Measurements from ENCODE around the gene CLSTN2. TPM values are rescaled to one million over a fixed set of nuclear protein-coding genes. Genes with fewer than 3 reads are reported as not detected.

CLSTN2 gene
- total RNA-seq, 1 donor from 2014 or later: 80.9 TPM

- no peak overlapping the region for H3K9ac ChIP-seq (ENCODE audit: low read length)
- Mint-ChIP-seq H3K4me3 (ENCODE audit: unreplicated experiment) (no peak overlapping the region), H3K27me3 (ENCODE audit: low read depth, unreplicated experiment) (no peaks in the 10 kb centered on the region), H3K4me1 (ENCODE audit: low read depth, unreplicated experiment) (peaks cover 23% of the 10 kb centered on the region), H3K9me3 (ENCODE audit: unreplicated experiment) (peaks cover 36% of the 10 kb centered on the region), H3K36me3 (ENCODE audit: low read depth, unreplicated experiment) (peaks cover 23% of the 10 kb centered on the region), H3K27ac (ENCODE audit: unreplicated experiment) (no peak overlapping the region)
- no peak for FAIRE-seq
- no peaks in the 10 kb centered on the region for H4K20me1 ChIP-seq (ENCODE audit: insufficient read depth, low read length)
- no peak overlapping the region for H3K4me2 ChIP-seq (ENCODE audit: low read length)
- no peak for DNase-seq (ENCODE audit: low read depth)
- H3K9me3 ChIP-seq (ENCODE audit: insufficient read depth, low read depth, low read length): no peaks in the 10 kb centered on the region
- H3K36me3 ChIP-seq (ENCODE audit: insufficient read depth, low read length): no peaks in the 10 kb centered on the region
- no peaks in the 10 kb centered on the region for H3K27me3 ChIP-seq (ENCODE audit: insufficient read depth, low read length)
- H3K4me3 ChIP-seq (ENCODE audit: insufficient read depth, low read depth, low read length): no peak overlapping the region
- H2AFZ ChIP-seq (ENCODE audit: low read depth, low read length): no peak overlapping the region
- no peak for TF ChIP-seq CTCF (IDR thresholded peaks at IDR 0.05; ENCODE audit: insufficient read depth, low read depth, low read length)
- TF ChIP-seq EZH2 (IDR thresholded peaks at IDR 0.05; ENCODE audit: insufficient read depth, low read length): no peak
- no peak overlapping the region for H3K27ac ChIP-seq (ENCODE audit: low read depth, low read length)
- no peaks in the 10 kb centered on the region for H3K79me2 ChIP-seq (ENCODE audit: insufficient read depth, low read length)
- no peaks in the 10 kb centered on the region for H3K4me1 ChIP-seq (ENCODE audit: insufficient read depth, low read length)
Observed at GRCh38 chr3:140522653-140523380, 587.8 kb downstream of the CLSTN2 start.

DNA sequence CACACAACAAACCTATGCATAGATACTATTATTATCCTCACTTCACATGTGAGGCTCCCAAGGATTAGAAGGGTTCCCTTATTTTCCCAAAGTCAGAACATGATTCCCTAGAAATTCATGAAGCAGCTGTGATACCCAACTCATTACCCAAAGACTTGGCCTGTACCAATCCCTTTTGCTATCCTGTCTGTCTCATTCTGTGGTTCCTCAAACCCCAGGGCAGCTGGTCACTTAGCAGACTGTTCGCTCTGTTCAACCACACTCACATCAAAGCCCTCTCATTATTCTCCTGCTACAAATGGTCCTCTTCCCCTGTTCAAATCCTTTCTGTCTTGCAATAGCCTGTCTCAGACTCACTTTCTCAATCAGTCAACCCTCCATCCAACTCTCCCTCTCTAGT, 588.6 kb downstream of the CLSTN2 start:
- no peak overlapping the region for H3K9ac ChIP-seq (ENCODE audit: low read length)
- FAIRE-seq (no peak), DNase-seq (ENCODE audit: low read depth) (no peak)
- H3K9me3 ChIP-seq (ENCODE audit: insufficient read depth, low read depth, low read length): no peaks in the 10 kb centered on the region
- peaks cover 1% of the 10 kb centered on the region for H3K4me1 ChIP-seq (ENCODE audit: insufficient read depth, low read length)
- H3K27me3 ChIP-seq (ENCODE audit: insufficient read depth, low read length): no peaks in the 10 kb centered on the region
- Mint-ChIP-seq H3K4me1 (ENCODE audit: low read depth, unreplicated experiment) (peaks cover 30% of the 10 kb centered on the region), H3K4me3 (ENCODE audit: unreplicated experiment) (no peak overlapping the region), H3K27me3 (ENCODE audit: low read depth, unreplicated experiment) (no peaks in the 10 kb centered on the region), H3K27ac (ENCODE audit: unreplicated experiment) (peak overlapping the region; percentile 41), H3K36me3 (ENCODE audit: low read depth, unreplicated experiment) (peaks cover 21% of the 10 kb centered on the region), H3K9me3 (ENCODE audit: unreplicated experiment) (peaks cover 31% of the 10 kb centered on the region)
- TF ChIP-seq CTCF (IDR thresholded peaks at IDR 0.05; ENCODE audit: insufficient read depth, low read depth, low read length) (no peak), EZH2 (IDR thresholded peaks at IDR 0.05; ENCODE audit: insufficient read depth, low read length) (no peak)
- H3K79me2 ChIP-seq (ENCODE audit: insufficient read depth, low read length): no peaks in the 10 kb centered on the region
- no peak overlapping the region for H3K4me3 ChIP-seq (ENCODE audit: insufficient read depth, low read depth, low read length)
- no peaks in the 10 kb centered on the region for H3K36me3 ChIP-seq (ENCODE audit: insufficient read depth, low read length)
- no peak overlapping the region for H3K27ac ChIP-seq (ENCODE audit: low read depth, low read length)
- H3K4me2 ChIP-seq (ENCODE audit: low read length): no peak overlapping the region
- H2AFZ ChIP-seq (ENCODE audit: low read depth, low read length): no peak overlapping the region
- no peaks in the 10 kb centered on the region for H4K20me1 ChIP-seq (ENCODE audit: insufficient read depth, low read length)

- Histone ChIP-seq H3K9me3 (ENCODE audit: insufficient read depth, low read depth, low read length) (no peaks in the 10 kb centered on the region), H3K9ac (ENCODE audit: low read length) (no peak overlapping the region), H2AFZ (ENCODE audit: low read depth, low read length) (no peak overlapping the region), H3K36me3 (ENCODE audit: insufficient read depth, low read length) (no peaks in the 10 kb centered on the region), H3K79me2 (ENCODE audit: insufficient read depth, low read length) (no peaks in the 10 kb centered on the region), H3K27me3 (ENCODE audit: insufficient read depth, low read length) (no peaks in the 10 kb centered on the region), H3K4me3 (ENCODE audit: insufficient read depth, low read depth, low read length) (no peak overlapping the region), H4K20me1 (ENCODE audit: insufficient read depth, low read length) (no peaks in the 10 kb centered on the region), H3K27ac (ENCODE audit: low read depth, low read length) (no peak overlapping the region), H3K4me2 (ENCODE audit: low read length) (no peak overlapping the region), H3K4me1 (ENCODE audit: insufficient read depth, low read length) (peaks cover 21% of the 10 kb centered on the region)
- Mint-ChIP-seq H3K4me1 (ENCODE audit: low read depth, unreplicated experiment) (peaks cover 49% of the 10 kb centered on the region), H3K9me3 (ENCODE audit: unreplicated experiment) (peaks cover 15% of the 10 kb centered on the region), H3K27me3 (ENCODE audit: low read depth, unreplicated experiment) (no peaks in the 10 kb centered on the region), H3K4me3 (ENCODE audit: unreplicated experiment) (no peak overlapping the region), H3K27ac (ENCODE audit: unreplicated experiment) (peak overlapping the region; percentile 5), H3K36me3 (ENCODE audit: low read depth, unreplicated experiment) (peaks cover 11% of the 10 kb centered on the region)
- FAIRE-seq: no peak
- TF ChIP-seq EZH2 (IDR thresholded peaks at IDR 0.05; ENCODE audit: insufficient read depth, low read length) (no peak), CTCF (IDR thresholded peaks at IDR 0.05; ENCODE audit: insufficient read depth, low read depth, low read length) (no peak)
- DNase-seq (ENCODE audit: low read depth): no peak
Observed at GRCh38 chr3:140527156-140527555, 592.2 kb downstream of the CLSTN2 start.
